DMS153 treated with DMSO at 0.1 percent for 48 hours (cell line): ENCODE results near the gene STX2.

Source experiments
- DNase-seq: peaks from one replicate; lab custom pipeline; 2025; ENCODE audit not compliant: unreplicated experiment; lab: John Stamatoyannopoulos, UW

Gene STX2

DNA sequence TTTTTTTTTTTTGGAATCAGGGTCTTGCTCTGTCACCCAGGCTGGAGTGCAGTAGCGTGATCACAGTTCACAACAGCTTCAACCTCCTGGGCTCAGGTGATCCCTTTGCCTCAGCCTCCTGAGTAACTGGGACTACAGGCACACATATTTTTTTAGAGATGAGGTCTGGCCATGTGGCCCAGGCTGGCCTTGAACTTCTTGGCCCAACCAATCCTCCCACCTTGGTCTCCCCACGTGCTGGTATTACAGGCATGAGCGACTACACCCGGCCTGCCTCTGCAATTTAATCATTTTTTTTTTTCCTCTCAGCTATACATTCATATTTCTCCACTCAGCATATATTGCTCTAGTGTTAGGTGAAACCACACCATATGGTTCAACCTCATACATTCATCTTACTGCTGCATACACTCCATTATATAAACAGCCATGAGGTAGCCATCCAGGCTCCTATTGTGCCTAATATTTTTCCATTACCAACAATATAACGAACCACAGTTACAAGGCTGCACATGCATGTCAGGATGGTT, 7.1 kb downstream of the STX2 start:
- no peak for DNase-seq

DNA sequence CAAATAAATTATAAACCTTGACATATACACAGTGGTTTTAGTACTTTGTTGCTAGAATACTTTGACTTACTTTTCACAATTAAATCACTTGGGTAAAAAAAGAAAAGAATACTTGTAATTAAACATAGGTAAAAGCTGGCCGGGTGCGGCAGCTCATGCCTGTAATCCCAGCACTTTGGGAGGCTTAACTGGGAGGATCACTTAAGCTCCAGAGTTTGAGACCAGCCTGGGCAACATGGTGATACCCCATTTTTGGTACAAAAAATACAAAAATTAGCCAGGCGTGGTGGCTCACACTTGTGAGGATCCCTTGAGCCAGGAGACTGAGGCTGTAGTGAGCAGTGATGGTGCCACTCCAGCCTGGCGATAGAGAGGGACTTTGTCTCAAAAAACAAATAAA, 7.8 kb downstream of the STX2 start:
- no peak for DNase-seq

DNA sequence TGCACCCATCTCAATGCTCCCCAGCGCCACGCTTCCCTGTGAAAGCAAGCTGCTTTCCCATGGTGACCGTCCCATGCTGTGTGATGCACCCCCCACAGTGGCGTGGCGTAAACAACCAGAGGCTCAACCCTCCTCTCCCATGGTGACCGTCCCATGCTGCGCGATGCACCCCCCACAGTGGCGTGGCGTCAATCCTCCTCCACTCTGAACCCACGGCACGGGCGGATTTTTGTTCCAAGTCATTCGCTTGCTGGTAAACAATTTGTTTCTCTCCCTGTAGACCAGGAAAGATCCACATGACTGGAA, 8.9 kb downstream of the STX2 start:
- DNase-seq = no peak

DNA sequence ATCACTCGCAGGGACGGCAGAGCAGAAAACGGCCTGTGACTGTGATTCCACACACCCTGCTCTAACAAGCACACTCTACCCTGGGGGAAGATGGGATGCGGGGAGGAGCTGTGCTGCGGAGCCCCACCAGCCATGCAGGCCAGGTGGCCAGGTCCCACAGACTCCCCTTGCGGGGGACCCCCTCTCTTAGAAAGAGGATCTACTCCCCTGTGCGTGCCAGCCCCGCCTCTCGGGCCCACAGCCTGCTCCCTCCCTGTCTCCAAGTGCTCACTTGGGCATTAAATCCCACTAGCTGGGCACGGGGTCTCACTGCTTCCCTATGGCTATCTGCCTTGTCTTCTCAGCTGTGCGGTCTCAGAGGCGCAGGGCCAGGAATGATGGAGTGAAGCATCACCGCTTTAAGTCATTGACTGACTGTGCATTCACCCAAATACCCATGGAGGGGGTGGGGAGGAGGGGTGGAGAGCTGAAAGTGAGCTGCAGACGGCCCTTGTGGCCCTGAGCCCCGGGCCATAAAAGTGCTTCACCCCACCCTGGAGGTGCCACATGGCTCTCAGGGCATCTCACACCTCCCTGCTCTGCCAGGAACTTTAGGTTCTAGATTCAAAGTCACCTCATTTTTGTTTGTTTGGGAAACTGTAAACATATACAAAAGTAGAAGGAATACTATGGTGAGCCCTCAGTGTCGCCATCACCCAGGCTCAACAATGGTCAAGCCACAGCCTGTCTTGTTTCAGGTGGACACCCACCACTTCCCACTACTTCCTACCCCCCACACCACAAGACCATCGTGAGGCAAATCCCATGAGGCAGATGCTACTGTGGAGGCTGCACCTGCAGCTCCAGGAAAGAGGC, 9.4 kb downstream of the STX2 start:
- DNase-seq = no peak

DNA sequence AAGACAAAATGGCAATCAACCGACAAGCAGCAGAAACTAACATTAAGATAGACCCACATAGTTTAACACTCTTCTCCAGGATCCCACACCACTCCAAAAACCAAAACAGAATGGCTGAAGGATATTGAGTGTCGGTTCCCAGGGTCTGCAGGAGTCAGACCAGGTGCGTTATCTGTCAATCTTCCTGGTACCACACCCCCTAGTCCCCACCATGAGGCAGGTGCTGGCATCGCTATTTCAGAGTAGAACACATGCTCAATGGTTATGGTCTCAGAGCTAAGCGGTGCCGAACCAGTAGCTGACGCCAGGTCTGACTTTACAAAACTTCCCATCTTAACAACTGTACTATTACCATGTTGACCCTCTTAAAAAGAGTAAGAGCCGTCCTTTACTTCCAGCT, 10.2 kb downstream of the STX2 start:
- no peak for DNase-seq

DNA sequence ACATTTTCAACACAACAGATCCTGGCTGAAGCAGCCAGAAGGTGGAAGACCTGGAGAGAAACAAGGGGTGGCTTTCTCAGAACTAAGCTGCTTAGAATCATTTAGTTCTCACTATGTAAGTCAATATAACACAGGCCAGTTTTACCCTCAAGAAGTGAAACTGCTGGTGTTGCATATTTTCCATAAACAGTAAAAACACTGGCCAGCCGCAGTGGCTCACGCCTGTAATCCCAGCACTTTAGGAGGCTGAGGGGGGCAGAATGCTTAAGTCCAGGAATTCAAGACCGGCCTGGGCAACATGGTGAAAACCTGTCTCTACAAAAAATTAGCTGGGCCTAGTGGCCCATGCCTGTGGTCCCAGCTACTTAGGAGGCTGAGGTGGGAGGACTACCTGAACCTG, 11.6 kb downstream of the STX2 start:
- DNase-seq = no peak

DNA sequence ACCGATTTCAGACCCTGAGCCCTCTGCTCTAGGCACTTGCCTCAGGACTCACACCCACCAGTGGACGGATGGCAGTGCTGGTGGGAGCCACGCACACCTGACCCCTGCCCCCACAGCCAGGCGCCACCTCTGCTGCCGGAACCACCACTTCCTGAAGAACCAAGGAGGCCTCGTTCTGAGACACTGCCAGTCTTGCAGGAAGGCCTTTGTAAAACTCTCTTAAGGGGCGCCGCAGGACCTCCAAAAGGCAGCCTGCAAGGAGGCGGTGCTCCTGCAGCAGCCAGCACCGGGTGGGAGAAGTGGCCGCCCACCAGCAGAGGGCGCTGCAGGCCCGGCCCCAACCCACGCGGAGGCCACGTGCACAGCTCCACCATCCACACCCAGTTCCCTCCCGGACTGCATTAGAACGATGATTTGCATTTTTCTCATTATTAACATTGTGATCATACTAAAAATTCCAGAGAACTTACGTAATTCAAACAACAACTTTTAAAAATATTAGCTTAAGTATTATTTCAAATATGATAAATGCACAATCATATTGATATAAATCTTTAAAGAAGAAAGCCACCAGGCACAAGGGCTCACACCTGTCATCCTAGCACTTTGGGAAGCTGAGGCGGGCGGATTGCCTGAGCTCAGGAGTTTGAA, 12.8 kb downstream of the STX2 start:
- DNase-seq = no peak

DNA sequence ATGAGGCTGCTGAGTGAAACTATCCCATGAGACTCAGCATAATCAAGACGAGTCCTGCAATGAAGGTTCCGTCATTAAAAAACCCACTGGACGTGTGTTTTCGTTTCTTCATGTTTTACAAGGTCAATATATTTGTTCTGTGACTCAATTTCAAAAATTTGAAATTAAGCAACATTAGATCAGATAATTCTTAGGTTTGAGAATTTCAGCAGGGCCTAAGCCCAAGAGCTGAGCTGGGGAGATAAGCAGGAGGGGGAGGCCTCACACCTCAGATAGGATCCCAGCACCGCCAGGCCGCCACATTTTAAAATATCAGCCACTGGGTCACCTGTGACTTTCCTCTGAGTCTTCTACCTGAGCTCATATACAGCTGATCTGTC, 13.3 kb downstream of the STX2 start:
- no peak for DNase-seq

DNA sequence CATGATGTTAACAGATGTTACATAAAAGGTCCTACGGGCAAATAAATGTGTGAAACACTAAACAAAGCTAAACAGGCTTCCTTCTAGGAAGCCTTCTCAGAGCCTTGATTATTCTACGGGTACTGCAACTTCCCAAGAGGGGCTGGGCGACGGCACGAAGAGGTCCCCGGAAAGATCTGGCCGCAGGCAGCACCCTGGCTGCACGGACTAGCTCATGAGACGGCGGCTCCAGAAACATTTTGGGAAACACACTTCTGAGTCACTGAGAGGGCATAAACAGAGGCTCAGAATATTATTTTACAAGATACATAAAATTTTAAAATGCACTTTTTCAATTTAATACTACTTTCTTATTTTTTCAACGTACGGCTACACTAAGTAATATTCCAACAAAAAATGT, 19.4 kb downstream of the STX2 start:
- no peak for DNase-seq

DNA sequence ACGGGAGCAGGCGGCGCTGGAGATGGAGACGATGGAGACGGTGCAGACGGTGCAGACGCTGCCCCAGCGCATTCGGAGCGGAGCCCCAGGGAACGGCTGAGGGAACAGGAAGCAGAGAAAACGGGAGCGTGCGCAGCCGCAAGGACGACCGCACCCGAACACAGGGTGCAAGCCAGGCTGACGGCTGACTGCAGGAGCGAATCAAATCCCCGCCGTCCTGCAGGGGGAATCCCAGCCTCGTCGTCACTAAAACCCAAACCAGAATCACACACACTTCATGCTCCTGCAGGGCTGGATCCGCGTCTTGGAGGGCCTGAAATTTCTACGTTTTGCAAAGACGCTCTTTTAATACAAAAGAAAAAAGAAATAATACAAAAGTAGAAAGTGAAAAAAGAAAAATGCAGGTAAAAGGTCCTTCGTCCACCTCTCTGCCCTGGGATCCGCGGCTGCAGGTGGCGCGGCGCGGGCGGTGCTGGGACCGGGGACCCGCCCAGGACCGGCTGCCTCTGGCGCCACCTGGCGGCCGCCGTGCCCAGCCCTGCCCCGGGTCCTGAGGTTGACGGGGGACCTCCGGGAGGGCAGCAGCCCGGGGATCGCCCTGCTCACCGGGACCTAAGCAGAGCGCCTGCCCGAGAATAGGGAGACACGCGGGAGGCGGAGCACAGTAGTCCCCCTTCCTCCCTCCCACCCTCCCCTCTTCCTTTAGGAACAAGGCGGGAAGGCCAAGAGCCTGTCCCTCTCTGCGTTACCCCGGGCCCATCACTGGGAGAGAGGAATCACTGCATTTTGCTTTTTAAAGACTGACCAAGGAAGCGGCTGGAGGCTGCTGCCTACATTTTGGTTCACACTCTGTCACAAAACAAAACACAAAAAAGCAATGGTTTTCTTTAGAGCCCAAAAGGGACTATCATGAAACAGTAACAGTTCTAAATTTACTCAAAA, 20.1 kb downstream of the STX2 start:
- peak; percentile 77 for DNase-seq

DNA sequence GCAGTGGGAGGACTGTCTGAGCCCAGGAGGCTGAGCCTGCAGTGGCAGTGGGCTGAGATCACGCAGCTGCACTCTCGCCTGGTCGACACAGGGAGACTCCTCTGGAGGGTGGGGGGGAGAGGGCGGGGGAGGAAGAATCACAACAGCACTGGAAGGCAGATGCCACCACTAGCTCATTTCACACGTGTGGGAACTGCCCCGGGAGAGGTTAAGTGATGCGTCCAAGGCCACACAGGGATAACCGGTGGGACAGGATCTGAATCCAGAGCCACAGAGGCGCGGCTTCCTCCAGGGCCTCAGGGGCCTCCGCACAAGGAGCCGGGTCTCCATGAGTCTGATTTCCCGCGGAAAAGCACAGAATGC, 20.8 kb downstream of the STX2 start:
- no peak for DNase-seq

DNA sequence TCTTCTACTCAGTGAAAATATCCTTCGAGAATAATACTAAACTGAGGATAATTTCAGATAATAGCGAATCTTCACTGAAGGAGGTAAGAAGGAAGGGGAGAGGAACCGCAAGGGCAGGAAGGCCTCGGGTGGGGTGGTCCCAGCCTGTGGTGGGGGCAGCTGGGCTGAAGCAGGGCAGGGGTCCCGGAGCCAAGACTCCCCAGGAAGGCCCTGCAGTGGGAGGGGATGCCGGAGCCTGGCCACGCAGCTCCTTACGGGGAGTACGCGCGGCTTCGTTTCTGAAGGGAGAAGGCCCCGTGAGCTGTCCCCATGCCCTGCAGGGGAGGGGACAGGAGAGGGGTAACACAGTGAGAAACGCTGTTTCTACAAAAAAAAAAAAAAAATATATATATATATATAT, 21.2 kb downstream of the STX2 start:
- DNase-seq = no peak

DNA sequence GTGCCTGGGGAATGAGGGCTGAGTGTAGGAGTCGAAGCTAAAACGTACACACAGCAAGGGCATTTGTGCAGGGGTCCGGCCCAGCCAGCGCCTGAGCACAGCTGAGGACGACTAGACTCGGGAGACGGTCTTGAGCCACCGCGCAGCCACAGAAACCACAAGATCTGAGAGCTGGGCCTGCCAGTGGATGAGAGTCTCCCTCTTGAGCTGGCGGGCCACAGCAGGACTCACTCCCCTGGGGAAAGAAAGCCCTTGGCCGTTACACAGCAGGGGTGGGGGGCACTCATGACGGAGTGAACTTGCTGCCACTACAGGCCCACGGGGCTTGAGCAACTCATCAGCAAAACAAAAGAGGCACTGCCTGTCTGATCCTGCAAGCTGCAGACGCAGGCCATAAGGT, 23.0 kb downstream of the STX2 start:
- DNase-seq = no peak

DNA sequence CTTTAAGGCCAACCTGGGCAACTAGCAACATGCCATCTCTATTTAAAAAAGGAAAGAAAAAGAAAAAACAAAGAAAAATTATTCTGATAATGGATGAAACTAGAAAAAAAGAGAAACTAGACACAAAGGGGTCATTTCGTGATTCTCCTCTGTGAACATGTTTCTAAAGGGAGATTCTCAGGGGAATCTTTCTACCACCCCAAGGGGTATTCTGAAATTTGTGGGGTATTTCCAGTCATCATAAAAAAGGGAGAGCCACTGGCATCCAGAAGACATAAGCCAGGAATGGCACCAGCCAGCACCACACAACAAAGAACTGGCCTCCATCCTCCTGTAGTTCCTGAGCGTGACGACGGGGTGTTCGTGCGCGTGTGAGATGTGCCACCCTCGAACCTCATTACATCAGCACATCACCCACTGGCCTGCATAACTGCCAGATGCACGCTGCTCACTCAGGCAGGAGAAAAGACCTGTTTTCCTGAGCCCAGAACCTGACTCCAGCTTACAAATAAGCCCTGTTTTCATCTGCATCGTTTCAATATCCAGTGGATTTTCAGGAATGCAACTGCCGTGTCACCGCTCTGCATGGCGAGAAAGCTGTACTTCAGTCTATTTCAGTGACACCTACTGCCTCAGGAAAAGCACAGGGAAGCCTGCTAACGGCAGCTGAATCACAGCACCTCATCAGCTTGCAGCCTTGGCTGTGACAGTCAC, 23.9 kb downstream of the STX2 start:
- no peak for DNase-seq

DNA sequence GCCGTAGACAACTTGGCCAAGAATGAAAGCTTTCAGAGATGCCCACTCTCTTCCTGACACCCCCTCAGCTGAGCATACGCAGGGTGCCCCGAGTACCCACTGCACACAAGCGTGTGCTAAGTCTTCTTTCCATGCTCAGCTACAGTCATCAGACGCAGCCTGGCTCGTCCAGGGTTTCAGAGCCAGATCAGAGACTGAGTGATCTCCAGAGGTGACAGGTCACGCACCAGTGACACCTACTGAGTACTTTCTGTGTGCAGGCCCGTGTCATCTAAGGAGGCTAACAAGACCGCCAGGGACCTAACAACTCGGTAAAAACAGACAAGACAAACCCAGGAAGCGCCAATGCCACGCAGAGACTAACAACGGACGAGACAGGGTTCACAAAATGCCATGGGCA, 25.1 kb downstream of the STX2 start:
- no peak for DNase-seq

DNA sequence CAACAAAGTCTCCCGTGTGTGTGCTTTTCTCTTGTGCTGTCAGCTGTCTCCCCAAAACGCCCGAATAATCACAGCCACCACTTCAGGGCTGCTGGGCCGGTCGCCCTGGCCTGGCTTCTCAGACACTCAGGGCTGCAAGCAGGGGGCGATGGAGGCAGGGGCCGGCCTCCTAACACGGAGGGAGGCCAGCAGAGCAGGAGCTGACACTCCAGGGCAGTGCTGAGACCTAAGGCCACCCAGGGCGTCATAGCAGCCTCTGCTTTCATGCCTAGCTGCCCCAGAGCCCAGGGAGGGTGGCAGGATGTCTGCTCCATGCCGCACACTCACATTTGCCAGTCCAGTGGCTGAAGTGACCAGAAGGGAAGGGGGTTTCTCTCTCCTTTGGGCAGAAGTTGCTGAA, 25.6 kb downstream of the STX2 start:
- no peak for DNase-seq

DNA sequence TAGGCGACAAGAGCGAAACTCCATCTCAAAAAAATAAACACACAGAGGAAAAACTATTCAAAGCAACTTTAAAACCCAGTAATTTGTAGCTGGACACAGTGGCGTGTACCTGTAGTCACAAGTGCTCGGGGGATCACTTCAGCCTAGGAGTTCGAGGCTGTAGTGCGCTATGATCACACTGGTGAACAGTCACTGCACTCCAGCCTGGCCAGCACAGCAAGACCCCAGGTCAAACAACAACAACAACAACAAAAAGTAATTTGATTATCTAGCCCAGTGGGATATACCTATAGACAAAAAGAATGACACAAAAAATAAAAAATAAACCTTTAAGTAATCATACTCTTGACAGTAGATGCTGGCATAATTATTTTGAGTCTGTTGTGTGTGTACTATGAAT, 29.3 kb downstream of the STX2 start:
- no peak for DNase-seq

DNA sequence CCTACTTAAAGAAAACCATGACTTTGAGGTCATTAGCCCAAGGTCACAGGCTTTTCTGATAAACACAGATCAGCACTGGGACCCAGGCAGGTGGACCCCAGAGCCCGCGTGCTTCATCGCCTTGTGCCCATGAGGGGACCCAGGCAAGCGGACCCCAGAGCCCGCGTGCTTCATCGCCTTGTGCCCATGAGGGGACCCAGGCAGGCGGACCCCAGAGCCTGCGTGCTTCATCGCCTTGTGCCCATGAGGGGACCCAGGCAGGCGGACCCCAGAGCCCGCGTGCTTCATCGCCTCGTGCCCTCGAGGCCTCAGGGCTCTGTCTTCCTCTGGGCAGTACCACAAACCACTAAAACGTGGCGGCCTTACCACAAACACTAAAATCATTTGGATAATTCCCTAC, 31.7 kb downstream of the STX2 start:
- no peak for DNase-seq

DNA sequence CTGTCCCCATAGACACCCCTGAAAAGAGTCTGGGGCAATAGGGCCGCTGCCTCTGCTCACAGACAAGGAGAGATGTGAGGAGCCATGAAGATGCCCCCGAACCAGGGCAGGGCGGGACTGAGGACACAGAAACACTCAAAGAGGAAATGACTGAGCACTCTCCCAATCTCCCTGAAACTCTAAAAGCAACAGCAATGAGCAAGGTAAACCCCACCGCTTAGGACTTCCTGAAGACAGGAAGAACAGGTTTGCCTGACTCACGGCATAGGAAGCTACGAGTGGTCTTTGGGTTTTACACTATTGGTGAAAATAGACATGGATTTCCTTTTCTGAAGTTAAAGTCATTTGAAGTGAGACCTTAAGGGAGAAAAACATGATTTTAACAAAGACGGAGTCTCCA, 32.5 kb downstream of the STX2 start:
- DNase-seq = no peak

DNA sequence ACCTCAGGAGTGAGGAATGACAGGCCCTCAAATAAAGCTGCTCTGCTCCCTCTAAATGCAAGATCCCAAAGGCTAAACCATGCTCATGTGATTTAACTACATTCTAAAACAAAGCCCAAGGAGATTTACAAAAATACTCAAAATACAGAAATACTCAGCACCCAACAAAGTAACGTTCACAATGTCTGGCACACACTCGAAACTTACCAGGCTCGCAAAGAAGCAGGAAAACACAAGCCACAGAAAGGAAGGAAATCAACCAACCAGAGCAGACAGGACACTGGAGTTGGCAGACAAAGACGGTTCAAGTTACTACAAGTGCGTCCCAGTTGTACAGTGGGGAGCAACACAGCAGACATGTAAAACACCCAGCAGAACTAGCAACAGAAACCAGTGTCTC, 33.4 kb downstream of the STX2 start:
- no peak for DNase-seq

DNA sequence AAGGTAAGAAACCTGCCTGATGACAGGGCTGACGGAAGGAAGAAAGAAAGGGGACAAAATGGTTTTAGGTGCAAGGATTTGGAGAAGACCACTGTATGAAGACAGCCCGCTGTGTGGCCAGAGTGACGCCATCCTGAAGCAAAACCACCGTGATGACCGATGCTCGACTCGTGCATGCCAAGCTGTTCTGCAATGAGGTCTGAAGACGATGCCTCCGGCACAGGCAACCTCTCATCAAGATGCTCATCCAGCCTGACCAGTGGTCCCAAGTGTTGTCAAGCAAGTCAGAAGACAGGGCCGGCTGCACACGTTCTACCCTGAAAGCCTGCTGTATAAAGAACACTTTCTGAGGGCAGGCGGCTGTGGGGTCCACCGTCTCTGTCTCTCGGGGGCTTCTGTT, 34.8 kb downstream of the STX2 start:
- DNase-seq = no peak
